IMR-90 (cell line): ENCODE results near the gene PARVG. TPM values are rescaled to one million over a fixed set of nuclear protein-coding genes. Genes with fewer than 3 reads are reported as not detected.

Experiments
- ATAC-seq: fragments of 200-7000 bp; cut with Tn5 transposase; 2 replicates; pipeline ENCODE4 v1.9.1; 2020; ENCODE audit warnings: low read depth, mild to moderate bottlenecking, moderate library complexity
- BruUV-seq: library from RNA; stranded (reverse); fragments of 400-500 nt; replicated peaks from 2 replicates; lab custom pipeline; 2021; lab: Mats Ljungman, UMichigan
- CTCF ChIA-PET: fragments of 300-600 bp; formaldehyde crosslinking; extraction: SDS; loops from one replicate; lab custom pipeline; 2021; ENCODE audit warnings: antibody characterized with exemption; lab: Yijun Ruan, JAX
- POLR2A ChIA-PET: fragments of 300-600 bp; sonication (Branson Sonifier 250); formaldehyde crosslinking; loops from one replicate; lab custom pipeline; 2022; ENCODE audit warnings: antibody characterized with exemption; ENCODE audit not compliant: unreplicated experiment; lab: Charles Lee
- DNase-seq: peaks from one replicate; pipeline ENCODE4 v3.0.0; 2013
- H2AFZ ChIP-seq: replicated peaks from 2 replicates; pipeline ENCODE3; 2013; ENCODE audit warnings: low read length, mild to moderate bottlenecking; ENCODE audit not compliant: poor library complexity
- H2AK5ac ChIP-seq: 2 replicates; pipeline ENCODE4 v1.6.1; 2013; ENCODE audit warnings: low read depth, low read length, inconsistent platforms
- H2AK9ac ChIP-seq: replicated peaks from 2 replicates; pipeline ENCODE3; 2013; ENCODE audit warnings: mild to moderate bottlenecking, low read depth, low read length, moderate library complexity; ENCODE audit not compliant: poor library complexity
- H2BK120ac ChIP-seq: 2 replicates; pipeline ENCODE4 v1.6.1; 2013; ENCODE audit warnings: low read depth, low read length, inconsistent platforms
- H2BK15ac ChIP-seq: 3 replicates; pipeline ENCODE4 v1.6.1; 2013; ENCODE audit warnings: low read depth, low read length, inconsistent platforms
- H2BK20ac ChIP-seq: 2 replicates; pipeline ENCODE4 v1.6.1; 2013; ENCODE audit warnings: low read depth, mild to moderate bottlenecking, inconsistent platforms, low read length, moderate library complexity
- H2BK5ac ChIP-seq: 2 replicates; pipeline ENCODE4 v1.6.1; 2013; ENCODE audit warnings: mild to moderate bottlenecking, low read depth, low read length, inconsistent platforms; ENCODE audit not compliant: poor library complexity, severe bottlenecking
- H3K14ac ChIP-seq: replicated peaks from 2 replicates; pipeline ENCODE4 v1.6.1; 2013; ENCODE audit warnings: low read depth, low read length, inconsistent platforms
- H3K18ac ChIP-seq: 2 replicates; pipeline ENCODE4 v1.6.1; 2013; ENCODE audit warnings: low read depth, low read length, control low read depth
- H3K23ac ChIP-seq: 2 replicates; pipeline ENCODE4 v1.6.1; 2013; ENCODE audit warnings: low read depth, low read length, inconsistent platforms
- H3K27ac ChIP-seq: 2 replicates; pipeline ENCODE4 v1.5.1; 2013; ENCODE audit warnings: mild to moderate bottlenecking, control low read depth, low read length; ENCODE audit not compliant: insufficient read depth
- H3K27me3 ChIP-seq: 2 replicates; pipeline ENCODE4 v1.6.1; 2013; ENCODE audit warnings: low read length; ENCODE audit not compliant: control insufficient read depth, insufficient read depth
- H3K36me3 ChIP-seq: 2 replicates; pipeline ENCODE4 v1.6.1; 2013; ENCODE audit warnings: low read length, mixed read lengths; ENCODE audit not compliant: control insufficient read depth, insufficient read depth
- H3K4ac ChIP-seq: 2 replicates; pipeline ENCODE4 v1.6.1; 2013; ENCODE audit warnings: low read depth, low read length, inconsistent platforms
- H3K4me1 ChIP-seq: 2 replicates; pipeline ENCODE4 v1.6.1; 2013; ENCODE audit warnings: low read length, mixed read lengths; ENCODE audit not compliant: control insufficient read depth, insufficient read depth
- H3K4me2 ChIP-seq: 2 replicates; pipeline ENCODE4 v1.6.1; 2013; ENCODE audit warnings: low read depth, mild to moderate bottlenecking, control low read depth, low read length, moderate library complexity
- H3K4me3 ChIP-seq: 2 replicates; pipeline ENCODE4 v1.5.1; 2013; ENCODE audit warnings: low read depth, mild to moderate bottlenecking, control low read depth, low read length, moderate library complexity; ENCODE audit not compliant: insufficient read depth
- H3K56ac ChIP-seq: 2 replicates; pipeline ENCODE4 v1.6.1; 2013; ENCODE audit warnings: low read length, inconsistent platforms; ENCODE audit not compliant: insufficient read depth; ENCODE audit errors: extremely low read depth
- H3K79me1 ChIP-seq, 2 experiments: 2 replicates each; pipeline ENCODE4 v1.6.1; 2013; ENCODE audit warnings: low read length in 2 of 2, inconsistent platforms in 1 of 2, low read depth in 1 of 2
- H3K9ac ChIP-seq: 2 replicates; pipeline ENCODE4 v1.6.1; 2013; ENCODE audit warnings: low read depth, low read length, control low read depth
- H3K9me1 ChIP-seq: 2 replicates; pipeline ENCODE4 v1.6.1; 2013; ENCODE audit warnings: low read length, inconsistent platforms; ENCODE audit not compliant: insufficient read depth
- H3K9me3 ChIP-seq: 2 replicates; pipeline ENCODE4 v1.6.1; 2013; ENCODE audit warnings: low read length; ENCODE audit not compliant: control insufficient read depth, insufficient read depth
- H4K20me1 ChIP-seq: 2 replicates; pipeline ENCODE4 v1.6.1; 2013; ENCODE audit warnings: low read length, inconsistent platforms; ENCODE audit not compliant: insufficient read depth
- H4K5ac ChIP-seq: 2 replicates; pipeline ENCODE4 v1.6.1; 2013; ENCODE audit warnings: mild to moderate bottlenecking, low read depth, low read length, control low read depth
- H4K8ac ChIP-seq, 2 experiments: 2 replicates each; pipeline ENCODE4 v1.6.1; 2013; ENCODE audit warnings: low read depth in 2 of 2, low read length in 2 of 2, control low read depth in 1 of 2, inconsistent platforms in 1 of 2
- H4K91ac ChIP-seq: 2 replicates; pipeline ENCODE4 v1.6.1; 2013; ENCODE audit warnings: low read depth, low read length, inconsistent platforms; ENCODE audit not compliant: insufficient read depth
- BHLHE40 ChIP-seq: fragments of 150-350 bp; IDR thresholded peaks from 2 replicates; pipeline ENCODE4 v1.6.1; 2016; ENCODE audit warnings: mild to moderate bottlenecking, low read depth, low read length
- CEBPB ChIP-seq: IDR thresholded peaks from 2 replicates; pipeline ENCODE4 v1.6.1; 2012; ENCODE audit warnings: low read depth, low read length, improper control_type of control experiment
- CHD1 ChIP-seq: IDR thresholded peaks from 2 replicates; pipeline ENCODE4 v1.6.1; 2012; ENCODE audit warnings: low read depth, low read length, improper control_type of control experiment
- CTCF ChIP-seq: conservative IDR thresholded peaks from 2 replicates; pipeline ENCODE4 v1.5.1; 2012; ENCODE audit warnings: mild to moderate bottlenecking, low read depth, low read length, improper control_type of control experiment
- ELK1 ChIP-seq: fragments of 150-350 bp; IDR thresholded peaks from 2 replicates; pipeline ENCODE4 v1.6.1; 2016; ENCODE audit warnings: low read depth, mild to moderate bottlenecking, low read length, moderate library complexity, borderline replicate concordance
- FOS ChIP-seq: fragments of 150-350 bp; IDR thresholded peaks from 2 replicates; pipeline ENCODE4 v1.6.1; 2016; ENCODE audit warnings: low read depth, low read length
- MAFK ChIP-seq: IDR thresholded peaks from 2 replicates; pipeline ENCODE4 v1.6.1; 2012; ENCODE audit warnings: low read depth, low read length, improper control_type of control experiment
- MAZ ChIP-seq: IDR thresholded peaks from 2 replicates; pipeline ENCODE4 v1.6.1; 2012; ENCODE audit warnings: low read depth, mild to moderate bottlenecking, low read length, improper control_type of control experiment, moderate library complexity, borderline replicate concordance
- MXI1 ChIP-seq: IDR thresholded peaks from 2 replicates; pipeline ENCODE4 v1.6.1; 2012; ENCODE audit warnings: low read depth, mild to moderate bottlenecking, low read length, moderate library complexity, borderline replicate concordance
- NFE2L2 ChIP-seq: fragments of 150-350 bp; IDR thresholded peaks from 2 replicates; pipeline ENCODE4 v1.6.1; 2016; ENCODE audit warnings: low read depth, mild to moderate bottlenecking, low read length
- POLR2A ChIP-seq: IDR thresholded peaks from 2 replicates; pipeline ENCODE4 v1.6.1; 2012; ENCODE audit warnings: mild to moderate bottlenecking, low read depth, low read length
- RAD21 ChIP-seq: IDR thresholded peaks from 2 replicates; pipeline ENCODE4 v1.6.1; 2012; ENCODE audit warnings: low read length, improper control_type of control experiment
- RCOR1 ChIP-seq: IDR thresholded peaks from 2 replicates; pipeline ENCODE4 v1.6.1; 2012; ENCODE audit warnings: mild to moderate bottlenecking, low read length, improper control_type of control experiment; ENCODE audit not compliant: insufficient replicate concordance
- RFX5 ChIP-seq: IDR thresholded peaks from 2 replicates; pipeline ENCODE4 v1.8.0; 2012; ENCODE audit warnings: low read depth, mild to moderate bottlenecking, low read length, moderate library complexity
- SMC3 ChIP-seq: fragments of 150-350 bp; IDR thresholded peaks from 2 replicates; pipeline ENCODE4 v1.6.1; 2016; ENCODE audit warnings: low read depth, mild to moderate bottlenecking, antibody characterized with exemption, low read length, moderate library complexity
- USF2 ChIP-seq: fragments of 150-350 bp; IDR thresholded peaks from 2 replicates; pipeline ENCODE4 v1.6.1; 2017; ENCODE audit warnings: mild to moderate bottlenecking, antibody characterized with exemption, low read length, low read depth
- whole genome bisulfite sequencing, 2 experiments: methylation state at CpG; one replicate each; pipeline versions ENCODE4 v1.1.5 to v1.1.7; 2013; ENCODE audit warnings: missing lambda C conversion rate in 2 of 2; ENCODE audit not compliant: insufficient read length in 1 of 2; ENCODE audit errors: extremely low coverage in 2 of 2; 5-methylcytosine and 5-hydroxymethylcytosine counted together
- dilution Hi-C: fragments of 300-500 bp; cut with HindIII; formaldehyde crosslinking; loops from one replicate; pipeline ENCODE4 v1.14.3; 2018; ENCODE audit warnings: low sequenced_read_pairs; ENCODE audit not compliant: unreplicated experiment
- in situ Hi-C: fragments of 300-500 bp; cut with MboI; formaldehyde crosslinking; loops from 3 replicates; pipeline ENCODE4 v1.14.3; 2019; ENCODE audit warnings: low sequenced_read_pairs, inconsistent platforms, mixed read lengths
- intact Hi-C: fragments of 100-400 bp; cut with micrococcal nuclease; formaldehyde crosslinking; loops from 2 replicates; pipeline ENCODE4 v1.10.0; 2022
- polyA plus RNA-seq, 3 experiments: library from polyadenylated mRNA; depleted of rRNA; stranded (reverse); fragments of >200 nt; gene quantifications; 2 replicates each; pipeline ENCODE4 v1.2.3, GENCODE V29; 2012; ENCODE audit warnings: low replicate concordance in 1 of 3
- total RNA-seq: library from RNA; depleted of rRNA; stranded (reverse); fragments of >200 nt; gene quantifications from 2 replicates; pipeline ENCODE4 v1.2.3, GENCODE V29; 2012

The PARVG gene
- total and polyA plus RNA-seq, 2 of the 4 experiments (the other 2 are of a cell fraction) = not detected

- Histone ChIP-seq H2BK15ac (no peak overlapping the region), H2AFZ (no peak overlapping the region), H3K4me1 (no peaks in the 10 kb centered on the region), H3K36me3 (peaks cover 2% of the 10 kb centered on the region; the same call in 1 of the 2 replicates), H2AK5ac (no peak overlapping the region), H4K8ac (no peak overlapping the region), H3K4me2 (no peak overlapping the region), H2AK9ac (no peak overlapping the region), H3K18ac (no peak overlapping the region), H2BK120ac (no peak overlapping the region), H2BK5ac (no peak overlapping the region), H4K20me1 (no peaks in the 10 kb centered on the region), H3K79me1 (no peaks in the 10 kb centered on the region), H3K4me3 (no peak overlapping the region), H3K23ac (no peak overlapping the region), H3K27ac (no peak overlapping the region), H4K5ac (no peak overlapping the region), H2BK20ac (no peak overlapping the region), H3K14ac (no peak overlapping the region), H3K56ac (no peak overlapping the region), H3K9me1 (no peaks in the 10 kb centered on the region), H4K91ac (no peak overlapping the region), H3K4ac (no peak overlapping the region), H3K9me3 (peaks cover 11% of the 10 kb centered on the region), H3K27me3 (no peaks in the 10 kb centered on the region), H3K9ac (no peak overlapping the region)
- ChIA-PET CTCF (no interaction called here), POLR2A (no interaction called here)
- dilution Hi-C loops = no loop called here
- in situ Hi-C loops = no loop called here
- BruUV-seq = no TSS peak
- WGBS, 2 experiments = no CpG with 5 or more reads among the region's 8 CpGs
- intact Hi-C loops = no loop called here
- DNase-seq = no peak
- TF ChIP-seq MXI1 (no peak), CTCF (no peak), RAD21 (no peak), RFX5 (no peak), CEBPB (no peak), SMC3 (no peak), CHD1 (no peak), MAZ (no peak), MAFK (no peak), RCOR1 (no peak), USF2 (no peak), NFE2L2 (no peak), ELK1 (no peak), POLR2A (no peak), FOS (no peak), BHLHE40 (no peak)
- no peak for ATAC-seq
Observed at GRCh38 chr22:44246615-44247326, 66.0 kb downstream of the PARVG start.
